GM18508 (cell line): ENCODE results near the gene TTC39B.
A peak's percentile ranks its signal among the peaks of the same experiment; 100 is the strongest.

Source experiments
- ATAC-seq: cut with Tn5 transposase; IDR thresholded peaks from one replicate; pipeline ENCODE4 v1.9.1; 2021; ENCODE audit warnings: moderate number of reproducible peaks; ENCODE audit not compliant: insufficient read depth, unreplicated experiment

Gene TTC39B

DNA sequence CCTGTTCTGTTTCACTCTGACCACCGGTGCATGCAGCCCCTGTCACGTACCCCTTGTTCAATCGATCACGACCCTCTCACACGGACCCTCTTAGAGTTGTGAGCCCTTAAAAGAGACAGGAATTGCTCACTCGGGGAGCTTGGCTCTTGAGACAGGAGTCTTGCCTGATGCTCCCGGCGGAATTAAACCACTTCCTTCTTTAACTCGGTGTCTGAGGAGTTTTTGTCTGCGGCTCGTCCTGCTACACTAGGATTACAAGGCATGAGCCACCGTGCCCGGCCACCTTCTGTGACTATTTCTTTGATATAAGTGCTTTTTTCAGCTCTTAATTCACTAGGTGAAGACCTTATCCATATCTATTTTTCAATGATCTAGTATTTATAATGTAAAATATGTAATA, 167.5 kb downstream of the TTC39B start:
- no peak for ATAC-seq

- ATAC-seq, result no peak
These were observed 168.7 kb downstream of the TTC39B start for GRCh38 chr9:15138357-15138686.

GRCh38 chr9:15137658-15138356, 169.2 kb downstream of the TTC39B start:
- ATAC-seq, result no peak

DNA sequence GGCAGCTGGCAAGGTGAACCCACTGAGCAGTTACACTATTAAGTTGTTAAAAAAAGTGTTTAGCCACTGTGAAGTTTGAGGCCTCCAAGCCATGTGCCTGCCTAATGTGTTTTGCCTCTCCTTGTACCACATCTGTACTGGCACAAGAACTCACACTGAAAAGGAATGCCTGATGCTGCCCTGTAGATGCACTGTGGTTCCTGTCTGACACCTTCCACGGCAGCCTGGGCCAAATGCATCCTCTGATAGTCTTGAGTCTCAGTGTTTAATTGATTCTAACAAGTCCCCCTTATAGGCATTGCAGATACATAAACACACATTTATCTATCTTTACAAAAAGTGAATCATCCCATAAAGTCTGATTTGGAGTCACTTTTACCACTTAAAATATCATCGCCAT, 169.9 kb downstream of the TTC39B start:
- no peak for ATAC-seq

DNA sequence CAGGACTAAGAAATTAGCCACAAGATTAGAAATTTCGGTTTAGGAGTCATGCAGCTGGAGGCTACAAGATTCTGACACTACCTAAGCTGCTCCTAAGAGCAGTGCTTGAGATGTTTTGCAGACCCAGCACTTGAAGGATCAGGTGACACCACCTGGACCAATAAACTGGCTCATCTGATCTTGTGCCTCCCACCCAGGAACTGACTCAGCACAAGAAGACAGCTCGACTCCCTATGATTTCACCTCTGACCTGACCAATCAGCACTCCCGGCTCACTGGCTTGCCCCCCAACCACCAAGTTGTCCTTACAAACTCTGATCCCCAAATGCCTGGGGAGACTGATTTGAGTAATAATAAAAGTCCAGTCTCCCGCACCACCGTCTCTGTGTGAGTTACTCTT, 170.4 kb downstream of the TTC39B start:
- ATAC-seq, result no peak

DNA sequence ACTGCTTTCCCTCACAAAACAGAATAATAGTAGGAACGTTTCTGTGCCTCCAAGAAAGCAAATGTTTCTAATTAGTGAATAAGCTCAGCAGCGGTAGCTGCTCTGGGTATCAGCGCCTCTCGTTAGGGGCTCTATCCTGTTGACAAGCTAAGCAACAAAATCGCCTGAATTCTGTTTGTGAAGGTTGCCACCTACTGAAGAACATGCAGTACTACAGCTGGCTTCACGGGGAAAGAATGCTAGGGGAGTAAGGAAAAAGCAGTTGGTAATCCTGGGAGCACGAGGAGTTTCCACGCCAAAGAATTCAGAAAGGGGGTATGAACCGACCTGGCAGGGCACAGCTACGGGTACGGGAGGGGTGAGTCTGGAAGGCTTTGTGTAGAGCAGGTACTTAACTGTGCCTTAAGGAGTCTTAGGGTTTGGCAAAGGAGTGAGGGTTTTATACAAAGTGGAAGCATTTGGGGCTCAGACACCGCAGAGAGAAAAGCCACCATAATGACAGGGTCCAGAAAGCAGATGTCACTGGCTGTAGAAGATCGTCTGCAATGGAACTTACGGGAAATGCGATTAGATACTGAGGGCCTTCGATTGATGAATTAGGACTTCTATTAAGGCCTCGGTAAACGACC, 171.7 kb downstream of the TTC39B start:
- peak; percentile 89 for ATAC-seq

DNA sequence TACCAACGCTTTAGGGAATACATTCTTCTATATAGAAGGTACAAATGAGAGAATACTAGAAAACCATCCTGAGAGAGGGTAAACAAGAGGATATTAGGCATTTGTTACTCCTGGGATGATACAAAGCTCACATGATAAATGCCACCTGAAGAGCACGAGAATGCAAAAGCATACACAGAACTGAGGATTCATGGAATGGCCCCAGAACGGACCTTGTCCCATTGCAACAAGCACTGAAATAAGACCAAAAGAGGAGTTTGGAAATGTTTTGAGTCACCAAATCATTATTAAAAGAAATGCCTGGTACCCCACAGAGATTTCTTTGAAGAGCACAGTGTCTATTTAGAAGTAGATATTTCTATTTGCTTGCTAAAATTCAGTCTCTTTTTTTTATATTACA, 173.5 kb downstream of the TTC39B start:
- no peak for ATAC-seq

- ATAC-seq, result no peak
These were observed 174.9 kb downstream of the TTC39B start for GRCh38 chr9:15132091-15132490.

DNA sequence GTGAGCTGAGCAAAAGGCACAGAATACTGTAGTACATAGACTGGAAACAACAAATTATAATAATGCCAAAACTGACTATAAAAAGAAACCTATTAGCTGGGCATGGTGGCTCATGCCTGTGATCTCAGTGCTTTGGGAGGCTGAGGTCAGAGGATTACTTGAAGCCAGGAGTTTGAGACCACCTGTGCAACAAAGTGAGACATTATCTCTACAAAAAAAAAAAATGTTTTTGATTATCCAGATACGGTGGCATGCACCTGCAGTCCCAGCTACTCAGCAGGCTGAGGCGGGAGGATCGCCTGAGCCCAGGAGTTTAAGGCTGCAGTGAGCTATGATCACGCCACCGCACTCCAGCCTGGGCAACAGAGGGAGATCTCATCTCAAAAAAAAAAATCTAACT, 175.9 kb downstream of the TTC39B start:
- no peak for ATAC-seq

GRCh38 chr9:15127831-15128230, 179.2 kb downstream of the TTC39B start:
- no peak for ATAC-seq

DNA sequence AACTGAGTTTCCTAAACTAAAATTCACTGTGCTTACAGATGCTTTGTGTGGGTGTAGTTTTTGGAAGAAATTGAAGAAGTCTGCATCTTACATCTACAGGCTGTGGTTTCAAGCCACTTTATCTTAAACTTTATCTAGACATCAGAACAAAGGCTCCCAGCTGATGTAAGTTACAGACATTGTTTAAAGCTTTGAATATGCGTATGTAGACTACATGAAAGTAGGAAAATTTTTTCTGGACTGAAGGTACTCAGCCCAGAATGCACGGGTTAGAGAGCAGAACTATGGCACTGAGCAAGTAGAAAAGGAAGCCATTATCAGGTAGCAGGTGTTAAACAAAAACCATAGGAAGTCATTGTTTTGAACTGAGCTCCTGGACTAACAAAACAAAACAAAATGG, 185.4 kb downstream of the TTC39B start:
- no peak for ATAC-seq

DNA sequence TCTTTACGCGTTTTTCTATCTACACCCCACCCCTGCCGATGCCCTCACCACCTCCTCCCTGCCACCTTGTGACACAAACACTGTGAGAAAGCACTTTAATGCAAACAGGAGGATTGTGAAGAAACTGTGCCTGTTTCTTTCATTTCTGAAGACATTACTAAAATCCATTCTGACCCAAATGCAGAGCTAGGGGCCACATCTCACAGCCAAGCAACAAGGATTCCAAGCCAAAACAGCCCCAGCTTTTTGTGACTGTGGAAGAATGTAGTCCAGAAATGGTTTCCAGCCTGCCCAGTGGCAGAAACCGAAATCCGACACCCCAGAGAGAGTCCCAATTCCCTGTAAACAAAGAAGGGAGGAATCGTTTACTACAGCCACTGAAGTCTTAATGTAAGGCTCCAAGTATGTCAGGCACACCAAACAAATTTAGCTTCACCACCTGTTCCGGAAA, 190.9 kb downstream of the TTC39B start:
- no peak for ATAC-seq

DNA sequence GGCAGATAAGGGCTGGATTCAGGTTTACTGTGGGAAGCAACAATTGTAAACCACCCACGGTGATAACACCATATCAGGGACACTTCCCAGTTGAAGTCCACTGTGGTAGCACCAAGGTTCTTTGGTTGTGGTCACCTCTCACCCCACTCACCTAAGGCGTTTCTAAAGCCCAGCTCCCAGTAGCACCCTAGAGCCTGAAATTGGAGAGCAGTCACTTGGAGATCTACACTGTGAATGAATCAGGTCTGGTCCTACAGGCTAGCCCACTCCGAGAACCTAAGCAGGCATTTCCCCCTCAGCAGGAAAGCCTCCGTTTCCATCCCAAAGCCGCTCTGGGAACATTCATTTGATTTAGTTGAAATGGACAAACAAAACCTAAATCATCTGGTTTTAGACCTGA, 191.3 kb downstream of the TTC39B start:
- no peak for ATAC-seq

DNA sequence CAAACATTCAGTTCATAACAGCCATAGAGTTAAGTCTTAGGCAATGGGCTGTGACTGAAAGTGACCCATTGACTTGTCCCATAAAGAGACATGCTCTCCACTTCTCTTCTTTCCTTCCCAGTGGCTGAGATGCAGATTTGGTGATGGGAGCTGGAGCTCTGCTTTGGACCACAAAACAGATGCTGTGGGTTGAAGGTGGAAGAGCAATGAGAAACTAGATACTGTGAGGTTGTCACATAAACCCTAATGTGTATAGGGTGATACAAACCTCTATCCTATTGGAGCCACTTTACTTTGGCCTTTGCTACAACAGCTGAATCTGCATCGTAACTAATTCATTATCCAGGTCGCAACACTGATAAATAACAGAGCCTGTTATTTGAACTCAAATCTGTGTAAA, 192.0 kb downstream of the TTC39B start:
- ATAC-seq, result no peak
